Body of pancreas (tissue), 4 donors: ENCODE data around the gene SCN1B.

ENCODE experiments used
- POLR2A ChIP-seq, 3 donors: fragments of 450-650 bp; IDR thresholded peaks; one replicate each; pipeline ENCODE4 v1.6.1; 2016; ENCODE audit warnings: antibody characterized with exemption in 3 of 3, mild to moderate bottlenecking in 2 of 3
- TF ChIP-seq, protein P1 (sequence below), 7 experiments: fragments of 450-650 bp in 4 of 7; fragments of 200-600 bp in 3 of 7; sonication (generic) in 3 of 7; IDR thresholded peaks; one replicate each; pipeline ENCODE4 v1.5.1; 2016 to 2019; ENCODE audit warnings: antibody characterized with exemption in 7 of 7

- TF ChIP-seq, protein P1, sequence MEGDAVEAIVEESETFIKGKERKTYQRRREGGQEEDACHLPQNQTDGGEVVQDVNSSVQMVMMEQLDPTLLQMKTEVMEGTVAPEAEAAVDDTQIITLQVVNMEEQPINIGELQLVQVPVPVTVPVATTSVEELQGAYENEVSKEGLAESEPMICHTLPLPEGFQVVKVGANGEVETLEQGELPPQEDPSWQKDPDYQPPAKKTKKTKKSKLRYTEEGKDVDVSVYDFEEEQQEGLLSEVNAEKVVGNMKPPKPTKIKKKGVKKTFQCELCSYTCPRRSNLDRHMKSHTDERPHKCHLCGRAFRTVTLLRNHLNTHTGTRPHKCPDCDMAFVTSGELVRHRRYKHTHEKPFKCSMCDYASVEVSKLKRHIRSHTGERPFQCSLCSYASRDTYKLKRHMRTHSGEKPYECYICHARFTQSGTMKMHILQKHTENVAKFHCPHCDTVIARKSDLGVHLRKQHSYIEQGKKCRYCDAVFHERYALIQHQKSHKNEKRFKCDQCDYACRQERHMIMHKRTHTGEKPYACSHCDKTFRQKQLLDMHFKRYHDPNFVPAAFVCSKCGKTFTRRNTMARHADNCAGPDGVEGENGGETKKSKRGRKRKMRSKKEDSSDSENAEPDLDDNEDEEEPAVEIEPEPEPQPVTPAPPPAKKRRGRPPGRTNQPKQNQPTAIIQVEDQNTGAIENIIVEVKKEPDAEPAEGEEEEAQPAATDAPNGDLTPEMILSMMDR (IDR thresholded peaks at IDR 0.05), result no peak
- no peak for TF ChIP-seq POLR2A (IDR thresholded peaks at IDR 0.05)
Observed at GRCh38 chr19:35073516-35073915, 43.2 kb downstream of the SCN1B start.
